SHP77 treated with DMSO at 0.1 percent for 48 hours (cell line): ENCODE measurements around the gene LAMC3.
"Not testable (repeated sequence)": the region's sequence is repeated elsewhere in the genome, so short reads cannot be mapped to it uniquely, and the experiment has no call there.

Source experiments
- DNase-seq: peaks from one replicate; lab custom pipeline; 2025; lab: John Stamatoyannopoulos, UW

LAMC3 gene

GRCh38 chr9:130992682-130993032 lies 16.3 kb upstream of the LAMC3 start:
- DNase-seq = no peak

GRCh38 chr9:130993303-130994030 lies 15.5 kb upstream of the LAMC3 start:
- DNase-seq = no peak

- DNase-seq = no peak
Measured at GRCh38 chr9:130994135-130995085, 14.6 kb upstream of the LAMC3 start.

GRCh38 chr9:130995086-130996011 lies 13.6 kb upstream of the LAMC3 start:
- no peak for DNase-seq

- DNase-seq = no peak
Measured at GRCh38 chr9:130996205-130996604, 12.8 kb upstream of the LAMC3 start.

GRCh38 chr9:130996676-130997394 lies 12.1 kb upstream of the LAMC3 start:
- no peak for DNase-seq

- no peak for DNase-seq
Measured at GRCh38 chr9:130997395-130997684, 11.6 kb upstream of the LAMC3 start.

- peak; percentile 21 for DNase-seq
Measured at GRCh38 chr9:130997925-130998596, 10.9 kb upstream of the LAMC3 start.

- no peak for DNase-seq
Measured at GRCh38 chr9:130998597-130999244, 10.3 kb upstream of the LAMC3 start.

GRCh38 chr9:130999245-130999623 lies 9.7 kb upstream of the LAMC3 start:
- DNase-seq = no peak

- not testable (repeated sequence) for DNase-seq
Measured at GRCh38 chr9:131000526-131000925, 8.4 kb upstream of the LAMC3 start.

GRCh38 chr9:131001021-131001420 lies 8.0 kb upstream of the LAMC3 start:
- no peak for DNase-seq

GRCh38 chr9:131001990-131002389 lies 7.0 kb upstream of the LAMC3 start:
- DNase-seq = no peak

GRCh38 chr9:131006601-131007000 lies 2.4 kb upstream of the LAMC3 start:
- DNase-seq = no peak

- DNase-seq = no peak
Measured at GRCh38 chr9:131008086-131008485, 888 bp upstream of the LAMC3 start.

- DNase-seq = no peak
Measured at GRCh38 chr9:131008563-131008908, 438 bp upstream of the LAMC3 start.

GRCh38 chr9:131010482-131011273 lies 1.7 kb downstream of the LAMC3 start:
- no peak for DNase-seq

GRCh38 chr9:131011274-131012022 lies 2.5 kb downstream of the LAMC3 start:
- DNase-seq = no peak

- no peak for DNase-seq
Measured at GRCh38 chr9:131012023-131012334, 3.0 kb downstream of the LAMC3 start.
